ENCODE measurements around the gene HNRNPLL. TPM values are rescaled to one million over a fixed set of nuclear protein-coding genes. Genes with fewer than 3 reads are reported as not detected.

Gene HNRNPLL
- total RNA-seq, 1 donor from 2014 or later = 63.0 TPM

GRCh38 chr2:38608755-38609154, 6.0 kb upstream of the HNRNPLL start:
- peaks cover 3% of the 10 kb centered on the region for H3K27me3 Mint-ChIP-seq (ENCODE audit: unreplicated experiment)
- TF ChIP-seq, protein P1, sequence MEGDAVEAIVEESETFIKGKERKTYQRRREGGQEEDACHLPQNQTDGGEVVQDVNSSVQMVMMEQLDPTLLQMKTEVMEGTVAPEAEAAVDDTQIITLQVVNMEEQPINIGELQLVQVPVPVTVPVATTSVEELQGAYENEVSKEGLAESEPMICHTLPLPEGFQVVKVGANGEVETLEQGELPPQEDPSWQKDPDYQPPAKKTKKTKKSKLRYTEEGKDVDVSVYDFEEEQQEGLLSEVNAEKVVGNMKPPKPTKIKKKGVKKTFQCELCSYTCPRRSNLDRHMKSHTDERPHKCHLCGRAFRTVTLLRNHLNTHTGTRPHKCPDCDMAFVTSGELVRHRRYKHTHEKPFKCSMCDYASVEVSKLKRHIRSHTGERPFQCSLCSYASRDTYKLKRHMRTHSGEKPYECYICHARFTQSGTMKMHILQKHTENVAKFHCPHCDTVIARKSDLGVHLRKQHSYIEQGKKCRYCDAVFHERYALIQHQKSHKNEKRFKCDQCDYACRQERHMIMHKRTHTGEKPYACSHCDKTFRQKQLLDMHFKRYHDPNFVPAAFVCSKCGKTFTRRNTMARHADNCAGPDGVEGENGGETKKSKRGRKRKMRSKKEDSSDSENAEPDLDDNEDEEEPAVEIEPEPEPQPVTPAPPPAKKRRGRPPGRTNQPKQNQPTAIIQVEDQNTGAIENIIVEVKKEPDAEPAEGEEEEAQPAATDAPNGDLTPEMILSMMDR (IDR thresholded peaks at IDR 0.05) = no peak
- H3K4me3 Mint-ChIP-seq (ENCODE audit: unreplicated experiment) = no peak overlapping the region
- H3K9me3 Mint-ChIP-seq (ENCODE audit: unreplicated experiment) = no peaks in the 10 kb centered on the region
- H3K4me1 Mint-ChIP-seq (ENCODE audit: unreplicated experiment) = peaks cover 10% of the 10 kb centered on the region
- H3K36me3 Mint-ChIP-seq (ENCODE audit: unreplicated experiment) = no peaks in the 10 kb centered on the region
- DNase-seq (ENCODE audit: extremely low spot score, unreplicated experiment) = no peak
- no peak overlapping the region for H3K27ac Mint-ChIP-seq (ENCODE audit: unreplicated experiment)

- no peak overlapping the region for H3K4me3 Mint-ChIP-seq (ENCODE audit: unreplicated experiment)
- H3K4me1 Mint-ChIP-seq (ENCODE audit: unreplicated experiment) = peaks cover 21% of the 10 kb centered on the region
- no peak overlapping the region for H3K27ac Mint-ChIP-seq (ENCODE audit: unreplicated experiment)
- peaks cover 3% of the 10 kb centered on the region for H3K27me3 Mint-ChIP-seq (ENCODE audit: unreplicated experiment)
- no peaks in the 10 kb centered on the region for H3K9me3 Mint-ChIP-seq (ENCODE audit: unreplicated experiment)
- H3K36me3 Mint-ChIP-seq (ENCODE audit: unreplicated experiment) = no peaks in the 10 kb centered on the region
- TF ChIP-seq, protein P1 (IDR thresholded peaks at IDR 0.05) = no peak
- no peak for DNase-seq (ENCODE audit: extremely low spot score, unreplicated experiment)
Observed at GRCh38 chr2:38605298-38605830, 2.6 kb upstream of the HNRNPLL start.

- Mint-ChIP-seq H3K36me3 (ENCODE audit: unreplicated experiment) (no peaks in the 10 kb centered on the region), H3K4me1 (ENCODE audit: unreplicated experiment) (peaks cover 38% of the 10 kb centered on the region), H3K27me3 (ENCODE audit: unreplicated experiment) (no peaks in the 10 kb centered on the region), H3K9me3 (ENCODE audit: unreplicated experiment) (no peaks in the 10 kb centered on the region), H3K27ac (ENCODE audit: unreplicated experiment) (peak overlapping the region; percentile 88), H3K4me3 (ENCODE audit: unreplicated experiment) (peak overlapping the region; percentile 91)
- TF ChIP-seq, protein P1 (IDR thresholded peaks at IDR 0.05) = peak; percentile 98
- peak; percentile 92 for DNase-seq (ENCODE audit: extremely low spot score, unreplicated experiment)
Observed at GRCh38 chr2:38603402-38604290, 918 bp upstream of the HNRNPLL start.

DNA sequence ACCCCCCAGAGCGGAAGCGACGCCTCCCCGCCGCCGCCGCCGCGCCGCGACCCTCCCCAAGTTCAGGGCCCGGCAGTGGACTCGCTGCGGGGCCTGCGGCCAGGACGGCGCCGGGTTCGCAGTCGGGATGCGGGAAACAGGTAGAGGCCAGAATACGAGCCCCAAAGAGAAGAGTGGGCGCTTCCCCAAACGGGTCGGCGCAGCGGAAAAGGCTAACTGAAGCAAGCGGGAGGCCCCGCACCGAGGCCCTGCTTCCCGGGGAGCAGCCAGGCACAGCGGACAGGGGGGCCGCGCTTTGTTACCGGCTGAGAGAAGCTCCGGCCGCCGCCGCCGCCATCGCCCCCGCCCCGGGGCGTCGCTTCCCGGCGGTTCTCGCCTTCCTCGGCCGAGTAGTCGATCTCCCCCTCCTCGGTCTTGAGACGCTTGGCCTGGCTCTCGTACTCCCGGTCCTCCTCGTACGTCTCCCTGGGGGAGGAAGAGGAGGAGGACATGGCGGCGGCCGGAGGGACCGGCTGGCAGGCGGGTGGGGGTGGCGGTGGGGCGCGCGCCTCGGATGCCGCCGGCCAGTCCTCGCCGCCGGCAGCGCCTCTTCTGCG, 494 bp downstream of the HNRNPLL start:
- H3K4me3 Mint-ChIP-seq (ENCODE audit: unreplicated experiment) = peak overlapping the region; percentile 91
- DNase-seq (ENCODE audit: extremely low spot score, unreplicated experiment) = no peak
- no peaks in the 10 kb centered on the region for H3K27me3 Mint-ChIP-seq (ENCODE audit: unreplicated experiment)
- H3K36me3 Mint-ChIP-seq (ENCODE audit: unreplicated experiment) = no peaks in the 10 kb centered on the region
- H3K4me1 Mint-ChIP-seq (ENCODE audit: unreplicated experiment) = peaks cover 44% of the 10 kb centered on the region
- no peaks in the 10 kb centered on the region for H3K9me3 Mint-ChIP-seq (ENCODE audit: unreplicated experiment)
- H3K27ac Mint-ChIP-seq (ENCODE audit: unreplicated experiment) = peak overlapping the region; percentile 93
- TF ChIP-seq, protein P1 (IDR thresholded peaks at IDR 0.05) = no peak
